HEK293T (cell line): ENCODE results near the gene VWCE.

Experiments used
- BHLHE40 ChIP-seq: fragments of 450-650 bp; IDR thresholded peaks from 2 replicates; pipeline ENCODE4 v1.6.1; 2016; ENCODE audit warnings: mild to moderate bottlenecking, moderate library complexity, borderline replicate concordance
- ELF4 ChIP-seq: fragments of 450-650 bp; IDR thresholded peaks from 2 replicates; pipeline ENCODE4 v1.6.1; 2017; ENCODE audit warnings: antibody characterized with exemption
- FOXK2 ChIP-seq: fragments of 450-650 bp; IDR thresholded peaks from 2 replicates; pipeline ENCODE4 v1.6.1; 2016; ENCODE audit warnings: mild to moderate bottlenecking
- ZNF384 ChIP-seq: fragments of 450-650 bp; IDR thresholded peaks from 2 replicates; pipeline ENCODE4 v1.6.1; 2016
- TF ChIP-seq, protein P1 (sequence below): fragments of 450-650 bp; IDR thresholded peaks from 2 replicates; pipeline ENCODE4 v1.6.1; 2016

DNA sequence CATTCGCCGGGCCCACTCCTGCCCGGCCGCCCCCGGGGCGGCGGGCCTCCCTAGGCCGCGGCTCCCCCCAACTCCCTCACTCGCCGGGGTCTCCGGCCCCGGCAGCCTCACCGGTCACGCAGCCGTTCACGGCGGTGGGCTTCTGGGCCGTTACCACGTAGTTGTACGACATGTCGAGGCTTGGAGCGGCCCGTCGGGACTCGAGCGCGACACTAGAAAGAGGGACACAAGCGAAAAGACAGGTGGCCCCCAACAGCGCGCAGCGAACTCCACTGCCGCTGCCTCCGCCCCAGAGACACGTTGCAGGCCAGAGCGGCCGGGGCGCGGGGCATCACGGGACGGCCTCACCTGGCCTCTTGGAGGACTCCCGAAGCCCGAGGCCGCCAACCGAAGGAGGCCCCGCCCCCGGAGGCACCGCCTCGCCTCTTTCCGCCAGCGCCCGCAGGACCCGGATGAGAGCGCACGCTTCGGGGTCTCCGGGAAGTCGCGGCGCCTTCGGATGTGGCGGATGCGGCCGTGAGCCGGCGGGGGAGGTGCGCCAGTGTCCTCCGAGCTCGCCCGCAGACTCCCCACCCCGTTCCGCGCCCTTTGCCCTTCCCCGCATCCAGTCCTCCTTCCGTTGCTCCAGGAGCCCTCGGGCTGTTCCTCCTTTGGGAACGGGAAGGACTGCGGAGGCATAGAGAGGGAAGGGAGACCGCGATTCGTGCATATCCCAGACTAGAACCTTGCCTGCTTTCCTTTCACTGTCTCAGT is 37.9 kb upstream of the VWCE start, which contains the start of the genes DDB1 and TKFC:
- no peak for TF ChIP-seq FOXK2
- TF ChIP-seq, protein P1, sequence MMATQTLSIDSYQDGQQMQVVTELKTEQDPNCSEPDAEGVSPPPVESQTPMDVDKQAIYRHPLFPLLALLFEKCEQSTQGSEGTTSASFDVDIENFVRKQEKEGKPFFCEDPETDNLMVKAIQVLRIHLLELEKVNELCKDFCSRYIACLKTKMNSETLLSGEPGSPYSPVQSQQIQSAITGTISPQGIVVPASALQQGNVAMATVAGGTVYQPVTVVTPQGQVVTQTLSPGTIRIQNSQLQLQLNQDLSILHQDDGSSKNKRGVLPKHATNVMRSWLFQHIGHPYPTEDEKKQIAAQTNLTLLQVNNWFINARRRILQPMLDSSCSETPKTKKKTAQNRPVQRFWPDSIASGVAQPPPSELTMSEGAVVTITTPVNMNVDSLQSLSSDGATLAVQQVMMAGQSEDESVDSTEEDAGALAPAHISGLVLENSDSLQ, result no peak
- TF ChIP-seq BHLHE40, result no peak
- no peak for TF ChIP-seq ELF4
- no peak for TF ChIP-seq ZNF384
